Muscle layer of colon (tissue), 2 donors: ENCODE results near the gene AZU1.
"Not testable (repeated sequence)": the region's sequence is repeated elsewhere in the genome, so short reads cannot be mapped to it uniquely, and the experiment has no call there.

ENCODE experiments used
- H3K27ac ChIP-seq: one replicate; pipeline ENCODE4 v1.7.0; 2013; ENCODE audit warnings: low read depth, mild to moderate bottlenecking, low read length, moderate library complexity
- H3K27me3 ChIP-seq, 2 donors: one replicate each; pipeline ENCODE4 v1.7.0; 2013; ENCODE audit warnings: low read length in 2 of 2, mild to moderate bottlenecking in 2 of 2; ENCODE audit not compliant: insufficient read depth in 2 of 2, control insufficient read depth in 1 of 2
- H3K36me3 ChIP-seq: one replicate; pipeline ENCODE4 v1.7.0; 2013; ENCODE audit warnings: mild to moderate bottlenecking, low read length; ENCODE audit not compliant: insufficient read depth
- H3K4me1 ChIP-seq: one replicate; pipeline ENCODE4 v1.7.0; 2013; ENCODE audit warnings: mild to moderate bottlenecking, low read length; ENCODE audit not compliant: insufficient read depth
- H3K4me3 ChIP-seq, 2 donors: one replicate each; pipeline ENCODE4 v1.7.0; 2013; ENCODE audit warnings: low read length in 2 of 2, low read depth in 1 of 2, mild to moderate bottlenecking in 1 of 2, moderate library complexity in 1 of 2
- H3K9ac ChIP-seq: one replicate; pipeline ENCODE4 v1.7.0; 2013; ENCODE audit warnings: low read length
- H3K9me3 ChIP-seq: one replicate; pipeline ENCODE4 v1.7.0; 2013; ENCODE audit warnings: mild to moderate bottlenecking, low read length
- donor health status: abdominal sarcoma.
- donor health status: Adenocarcinoma of cecum.

AZU1 gene

GRCh38 chr19:844546-844971, 16.9 kb downstream of the AZU1 start:
- Histone ChIP-seq H3K9me3 (no peaks in the 10 kb centered on the region), H3K4me1 (peaks cover 3% of the 10 kb centered on the region), H3K36me3 (no peaks in the 10 kb centered on the region), H3K4me3 (no peak overlapping the region), H3K9ac (no peak overlapping the region), H3K27ac (no peak overlapping the region), H3K27me3 (peaks cover 0 to 48% of the 10 kb centered on the region in 2 donors)

- no peak overlapping the region for H3K4me3 ChIP-seq
- no peak overlapping the region for H3K27ac ChIP-seq
- peaks cover 11% of the 10 kb centered on the region for H3K4me1 ChIP-seq
- H3K9me3 ChIP-seq = no peaks in the 10 kb centered on the region
- H3K36me3 ChIP-seq = no peaks in the 10 kb centered on the region
- no peak overlapping the region for H3K9ac ChIP-seq
- H3K27me3 ChIP-seq = peaks cover 0 to 44% of the 10 kb centered on the region in 2 donors
Measured at GRCh38 chr19:845707-846521, 18.3 kb downstream of the AZU1 start.

GRCh38 chr19:848386-848921, 20.8 kb downstream of the AZU1 start:
- H3K4me3 ChIP-seq = no peak overlapping the region
- peaks cover 0 to 40% of the 10 kb centered on the region in 2 donors for H3K27me3 ChIP-seq
- H3K9ac ChIP-seq = no peak overlapping the region
- H3K27ac ChIP-seq = no peak overlapping the region
- H3K9me3 ChIP-seq = no peaks in the 10 kb centered on the region
- H3K36me3 ChIP-seq = no peaks in the 10 kb centered on the region
- peaks cover 15% of the 10 kb centered on the region for H3K4me1 ChIP-seq

- peaks cover 0 to 35% of the 10 kb centered on the region in 2 donors for H3K27me3 ChIP-seq
- H3K36me3 ChIP-seq, H3K9ac ChIP-seq, H3K27ac ChIP-seq, H3K4me3 ChIP-seq, H3K9me3 ChIP-seq: not testable (repeated sequence)
- peaks cover 15% of the 10 kb centered on the region for H3K4me1 ChIP-seq
Measured at GRCh38 chr19:849195-849594, 21.6 kb downstream of the AZU1 start.

- Histone ChIP-seq H3K27ac (peak overlapping the region; percentile 30), H3K4me1 (peaks cover 15% of the 10 kb centered on the region), H3K27me3 (peaks cover 0 to 36% of the 10 kb centered on the region in 2 donors), H3K4me3 (peak overlapping the region in 1 of 2 donors; percentile 22), H3K9me3 (no peaks in the 10 kb centered on the region), H3K36me3 (no peaks in the 10 kb centered on the region), H3K9ac (no peak overlapping the region)
Measured at GRCh38 chr19:850221-850978, 22.8 kb downstream of the AZU1 start.

GRCh38 chr19:850979-851335, 23.3 kb downstream of the AZU1 start:
- H3K36me3 ChIP-seq = no peaks in the 10 kb centered on the region
- H3K4me3 ChIP-seq = peak overlapping the region in 1 of 2 donors; percentile 22
- H3K4me1 ChIP-seq = peaks cover 15% of the 10 kb centered on the region
- H3K9me3 ChIP-seq = no peaks in the 10 kb centered on the region
- peaks cover 0 to 39% of the 10 kb centered on the region in 2 donors for H3K27me3 ChIP-seq
- H3K9ac ChIP-seq = no peak overlapping the region
- peak overlapping the region; percentile 21 for H3K27ac ChIP-seq

- Histone ChIP-seq H3K27ac (peak within 1 kb of the TSS; percentile 21), H3K9ac (no peak within 1 kb of the TSS), H3K36me3 (no peaks in the 10 kb centered on the region), H3K4me1 (peaks cover 15% of the 10 kb centered on the region), H3K4me3 (no peak within 1 kb of the TSS), H3K27me3 (peaks cover 0 to 32% of the 10 kb centered on the region in 2 donors), H3K9me3 (no peaks in the 10 kb centered on the region)
Measured at GRCh38 chr19:852136-853013, 24.7 kb downstream of the AZU1 start, which contains the start of gene ELANE. Gene ELANE (plus strand): TSS chr19:852303. CDS start chr19:852329, 26 bp downstream.

GRCh38 chr19:853014-853585, 25.5 kb downstream of the AZU1 start:
- Histone ChIP-seq H3K27ac (no peak overlapping the region), H3K9ac (no peak overlapping the region), H3K4me3 (no peak overlapping the region), H3K36me3 (no peaks in the 10 kb centered on the region), H3K9me3 (no peaks in the 10 kb centered on the region), H3K27me3 (peaks cover under 1 to 26% of the 10 kb centered on the region in 2 donors), H3K4me1 (peaks cover 15% of the 10 kb centered on the region)

- H3K27me3 ChIP-seq = peaks cover 7 to 32% of the 10 kb centered on the region in 2 donors
- peaks cover 12% of the 10 kb centered on the region for H3K4me1 ChIP-seq
- H3K9ac ChIP-seq, H3K27ac ChIP-seq, H3K9me3 ChIP-seq, H3K4me3 ChIP-seq, H3K36me3 ChIP-seq: not testable (repeated sequence)
Measured at GRCh38 chr19:853614-854220, 26.1 kb downstream of the AZU1 start.

GRCh38 chr19:854549-854948, 26.9 kb downstream of the AZU1 start:
- Histone ChIP-seq H3K27ac (no peak overlapping the region), H3K36me3 (no peaks in the 10 kb centered on the region), H3K9me3 (no peaks in the 10 kb centered on the region), H3K9ac (no peak overlapping the region), H3K4me1 (peaks cover 12% of the 10 kb centered on the region), H3K4me3 (no peak overlapping the region), H3K27me3 (peaks cover 8 to 40% of the 10 kb centered on the region in 2 donors)
